ENCODE measurements around the gene GSTCD.

- TF ChIP-seq EZH2 (IDR thresholded peaks at IDR 0.05; ENCODE audit: low read length, missing control alignments) (no peak), CTCF (conservative IDR thresholded peaks at IDR 0.05 in 1 of 2, IDR thresholded peaks at IDR 0.05 in 1 of 2; ENCODE audit: low read depth in 1 of 2, low read length in 2 of 2) (no peak)
Observed at GRCh38 chr4:105840426-105841174, 132.0 kb downstream of the GSTCD start.

All from fibroblast of lung (primary cell).